Neural cell (in vitro differentiated cells): ENCODE results near the gene TTC8. TPM values are rescaled to one million over a fixed set of nuclear protein-coding genes. Genes with fewer than 3 reads are reported as not detected.
"Not testable (repeated sequence)": the region's sequence is repeated elsewhere in the genome, so short reads cannot be mapped to it uniquely, and the experiment has no call there.

Experiments used
- H2AFZ ChIP-seq: fragments of 200-600, 300-800 bp; sonication (generic), shearing (Covaris generic); 2 replicates; pipeline ENCODE4 v1.6.0; 2014; ENCODE audit warnings: low read depth, mild to moderate bottlenecking, antibody characterized with exemption, low read length, moderate library complexity
- H3F3A ChIP-seq: fragments of 200-600 bp; shearing (Covaris generic); 2 replicates; pipeline ENCODE4 v1.6.1; 2016; ENCODE audit warnings: mild to moderate bottlenecking, moderate library complexity, mixed read lengths, antibody characterized with exemption, low read length; ENCODE audit not compliant: insufficient read depth, poor library complexity, severe bottlenecking
- H3K27ac ChIP-seq: fragments of 200-600, 300-800 bp; sonication (generic), shearing (Covaris generic); 2 replicates; pipeline ENCODE4 v1.5.1; 2014; ENCODE audit warnings: mild to moderate bottlenecking, low read length, moderate library complexity
- H3K27me3 ChIP-seq: fragments of 300-800, 200-600 bp; sonication (generic), shearing (Covaris generic); 2 replicates; pipeline ENCODE4 v1.6.0; 2014; ENCODE audit warnings: mild to moderate bottlenecking, low read depth, low read length, moderate library complexity; ENCODE audit not compliant: insufficient read depth
- H3K36me3 ChIP-seq: fragments of 300-800, 200-600 bp; sonication (generic), shearing (Covaris generic); 2 replicates; pipeline ENCODE4 v1.5.1; 2014; ENCODE audit warnings: mild to moderate bottlenecking, antibody characterized with exemption, low read length, moderate library complexity; ENCODE audit not compliant: insufficient read depth
- H3K4me2 ChIP-seq: fragments of 300-800, 200-600 bp; sonication (generic), shearing (Covaris generic); 2 replicates; pipeline ENCODE4 v1.6.0; 2014; ENCODE audit warnings: mild to moderate bottlenecking, low read length
- H3K4me3 ChIP-seq: fragments of 300-800, 200-600 bp; sonication (generic), shearing (Covaris generic); 2 replicates; pipeline ENCODE4 v1.5.1; 2014; ENCODE audit warnings: mild to moderate bottlenecking, low read length, moderate library complexity
- H3K79me2 ChIP-seq: fragments of 200-600 bp; shearing (Covaris generic); replicated peaks from 2 replicates; pipeline ENCODE4 v1.6.0; 2014; ENCODE audit warnings: mild to moderate bottlenecking, low read length, moderate library complexity; ENCODE audit not compliant: insufficient read depth
- H3K9ac ChIP-seq: fragments of 300-800, 200-600 bp; sonication (generic), shearing (Covaris generic); 2 replicates; pipeline ENCODE4 v1.6.1; 2016; ENCODE audit warnings: mild to moderate bottlenecking, low read length, mixed read lengths
- H3K9me2 ChIP-seq: fragments of 200-600 bp; shearing (Covaris generic); 2 replicates; pipeline ENCODE4 v1.6.1; 2016; ENCODE audit warnings: mild to moderate bottlenecking, low read length, mixed read lengths; ENCODE audit not compliant: insufficient read depth
- H3K9me3 ChIP-seq: fragments of 200-600, 300-800 bp; sonication (generic), shearing (Covaris generic); 2 replicates; pipeline ENCODE4 v1.6.1; 2016; ENCODE audit warnings: mild to moderate bottlenecking, mixed run types, low read length, moderate library complexity, mixed read lengths
- H4K20me1 ChIP-seq: fragments of 200-600 bp; shearing (Covaris generic); 2 replicates; pipeline ENCODE4 v1.6.1; 2016; ENCODE audit warnings: mild to moderate bottlenecking, mixed run types; ENCODE audit not compliant: insufficient read depth
- EP300 ChIP-seq: fragments of 450-650 bp; conservative IDR thresholded peaks from 2 replicates; pipeline ENCODE4 v1.6.1; 2014; ENCODE audit warnings: antibody characterized with exemption, mild to moderate bottlenecking, moderate library complexity; ENCODE audit not compliant: poor library complexity, severe bottlenecking
- EZH2 ChIP-seq: fragments of 200-600, 300-800 bp; shearing (Covaris generic), sonication (generic); IDR thresholded peaks from 2 replicates; pipeline ENCODE4 v1.6.1; 2014; ENCODE audit warnings: antibody characterized with exemption, low read length, borderline replicate concordance, mild to moderate bottlenecking; ENCODE audit not compliant: insufficient read depth, poor library complexity, severe bottlenecking
- MXI1 ChIP-seq: fragments of 450-650 bp; conservative IDR thresholded peaks from 2 replicates; pipeline ENCODE4 v1.6.1; 2014; ENCODE audit warnings: antibody characterized with exemption, mild to moderate bottlenecking; ENCODE audit not compliant: poor library complexity, severe bottlenecking
- POLR2AphosphoS5 ChIP-seq: IDR thresholded peaks from 2 replicates; pipeline ENCODE4 v1.6.1; 2012
- RAD21 ChIP-seq: fragments of 450-650 bp; conservative IDR thresholded peaks from 2 replicates; pipeline ENCODE4 v1.6.1; 2014; ENCODE audit warnings: antibody characterized with exemption, mild to moderate bottlenecking, moderate library complexity
- SMC3 ChIP-seq: fragments of 450-650 bp; conservative IDR thresholded peaks from 2 replicates; pipeline ENCODE4 v1.6.1; 2014; ENCODE audit warnings: antibody characterized with exemption, mild to moderate bottlenecking, moderate library complexity; ENCODE audit not compliant: poor library complexity
- TAF1 ChIP-seq: IDR thresholded peaks from 2 replicates; pipeline ENCODE4 v1.6.1; 2012; ENCODE audit warnings: low read depth
- polyA plus RNA-seq: library from polyadenylated mRNA; depleted of rRNA; stranded (reverse); fragments of >200 nt; gene quantifications from 2 replicates; pipeline ENCODE4 v1.2.3, GENCODE V29; 2014
- TF ChIP-seq, protein P1 (sequence below): fragments of 450-650 bp; IDR thresholded peaks from 2 replicates; pipeline ENCODE4 v1.5.1; 2014; ENCODE audit warnings: antibody characterized with exemption, mild to moderate bottlenecking, moderate library complexity; ENCODE audit not compliant: poor library complexity, severe bottlenecking
- TF ChIP-seq, protein P2 (sequence below): IDR thresholded peaks from 2 replicates; pipeline ENCODE4 v1.6.1; 2012; ENCODE audit warnings: borderline replicate concordance

Gene TTC8
- polyA plus RNA-seq, 1 donor from 2014 or later: 28.1 TPM

DNA sequence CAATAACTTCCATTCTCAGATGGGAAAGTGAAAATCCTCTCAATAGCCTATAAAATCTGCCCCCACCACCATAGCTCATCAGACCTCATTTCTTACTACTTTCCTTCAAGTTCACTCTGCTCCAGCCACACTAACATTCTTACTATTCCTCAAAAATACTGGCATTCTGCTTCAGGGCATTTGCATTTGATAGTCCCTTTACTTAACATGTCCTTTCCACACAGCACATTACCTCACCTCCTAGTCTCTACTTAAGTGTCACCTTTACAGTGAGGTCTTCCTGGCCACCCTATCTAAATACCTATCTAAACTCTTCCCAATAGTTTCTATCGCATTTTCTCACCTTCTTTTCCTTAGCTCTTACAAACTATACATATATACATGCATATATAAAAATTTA is 38.5 kb upstream of the TTC8 start:
- Histone ChIP-seq H3K27me3 (peaks cover 5% of the 10 kb centered on the region), H3K27ac (no peak overlapping the region), H3K9me3 (no peaks in the 10 kb centered on the region), H3K4me2 (no peak overlapping the region), H3K79me2 (peaks cover 69% of the 10 kb centered on the region), H3F3A (no peaks in the 10 kb centered on the region), H2AFZ (no peak overlapping the region), H3K9ac (no peak overlapping the region), H3K4me3 (no peak overlapping the region), H4K20me1 (no peaks in the 10 kb centered on the region), H3K36me3 (no peaks in the 10 kb centered on the region), H3K9me2 (no peaks in the 10 kb centered on the region)
- no peak for TF ChIP-seq MXI1
- no peak for TF ChIP-seq TAF1
- TF ChIP-seq, protein P1, sequence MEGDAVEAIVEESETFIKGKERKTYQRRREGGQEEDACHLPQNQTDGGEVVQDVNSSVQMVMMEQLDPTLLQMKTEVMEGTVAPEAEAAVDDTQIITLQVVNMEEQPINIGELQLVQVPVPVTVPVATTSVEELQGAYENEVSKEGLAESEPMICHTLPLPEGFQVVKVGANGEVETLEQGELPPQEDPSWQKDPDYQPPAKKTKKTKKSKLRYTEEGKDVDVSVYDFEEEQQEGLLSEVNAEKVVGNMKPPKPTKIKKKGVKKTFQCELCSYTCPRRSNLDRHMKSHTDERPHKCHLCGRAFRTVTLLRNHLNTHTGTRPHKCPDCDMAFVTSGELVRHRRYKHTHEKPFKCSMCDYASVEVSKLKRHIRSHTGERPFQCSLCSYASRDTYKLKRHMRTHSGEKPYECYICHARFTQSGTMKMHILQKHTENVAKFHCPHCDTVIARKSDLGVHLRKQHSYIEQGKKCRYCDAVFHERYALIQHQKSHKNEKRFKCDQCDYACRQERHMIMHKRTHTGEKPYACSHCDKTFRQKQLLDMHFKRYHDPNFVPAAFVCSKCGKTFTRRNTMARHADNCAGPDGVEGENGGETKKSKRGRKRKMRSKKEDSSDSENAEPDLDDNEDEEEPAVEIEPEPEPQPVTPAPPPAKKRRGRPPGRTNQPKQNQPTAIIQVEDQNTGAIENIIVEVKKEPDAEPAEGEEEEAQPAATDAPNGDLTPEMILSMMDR: no peak
- no peak for TF ChIP-seq EZH2
- TF ChIP-seq, protein P2, sequence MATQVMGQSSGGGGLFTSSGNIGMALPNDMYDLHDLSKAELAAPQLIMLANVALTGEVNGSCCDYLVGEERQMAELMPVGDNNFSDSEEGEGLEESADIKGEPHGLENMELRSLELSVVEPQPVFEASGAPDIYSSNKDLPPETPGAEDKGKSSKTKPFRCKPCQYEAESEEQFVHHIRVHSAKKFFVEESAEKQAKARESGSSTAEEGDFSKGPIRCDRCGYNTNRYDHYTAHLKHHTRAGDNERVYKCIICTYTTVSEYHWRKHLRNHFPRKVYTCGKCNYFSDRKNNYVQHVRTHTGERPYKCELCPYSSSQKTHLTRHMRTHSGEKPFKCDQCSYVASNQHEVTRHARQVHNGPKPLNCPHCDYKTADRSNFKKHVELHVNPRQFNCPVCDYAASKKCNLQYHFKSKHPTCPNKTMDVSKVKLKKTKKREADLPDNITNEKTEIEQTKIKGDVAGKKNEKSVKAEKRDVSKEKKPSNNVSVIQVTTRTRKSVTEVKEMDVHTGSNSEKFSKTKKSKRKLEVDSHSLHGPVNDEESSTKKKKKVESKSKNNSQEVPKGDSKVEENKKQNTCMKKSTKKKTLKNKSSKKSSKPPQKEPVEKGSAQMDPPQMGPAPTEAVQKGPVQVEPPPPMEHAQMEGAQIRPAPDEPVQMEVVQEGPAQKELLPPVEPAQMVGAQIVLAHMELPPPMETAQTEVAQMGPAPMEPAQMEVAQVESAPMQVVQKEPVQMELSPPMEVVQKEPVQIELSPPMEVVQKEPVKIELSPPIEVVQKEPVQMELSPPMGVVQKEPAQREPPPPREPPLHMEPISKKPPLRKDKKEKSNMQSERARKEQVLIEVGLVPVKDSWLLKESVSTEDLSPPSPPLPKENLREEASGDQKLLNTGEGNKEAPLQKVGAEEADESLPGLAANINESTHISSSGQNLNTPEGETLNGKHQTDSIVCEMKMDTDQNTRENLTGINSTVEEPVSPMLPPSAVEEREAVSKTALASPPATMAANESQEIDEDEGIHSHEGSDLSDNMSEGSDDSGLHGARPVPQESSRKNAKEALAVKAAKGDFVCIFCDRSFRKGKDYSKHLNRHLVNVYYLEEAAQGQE: no peak
- TF ChIP-seq POLR2AphosphoS5: no peak
- TF ChIP-seq EP300: no peak
- no peak for TF ChIP-seq SMC3
- no peak for TF ChIP-seq RAD21

DNA sequence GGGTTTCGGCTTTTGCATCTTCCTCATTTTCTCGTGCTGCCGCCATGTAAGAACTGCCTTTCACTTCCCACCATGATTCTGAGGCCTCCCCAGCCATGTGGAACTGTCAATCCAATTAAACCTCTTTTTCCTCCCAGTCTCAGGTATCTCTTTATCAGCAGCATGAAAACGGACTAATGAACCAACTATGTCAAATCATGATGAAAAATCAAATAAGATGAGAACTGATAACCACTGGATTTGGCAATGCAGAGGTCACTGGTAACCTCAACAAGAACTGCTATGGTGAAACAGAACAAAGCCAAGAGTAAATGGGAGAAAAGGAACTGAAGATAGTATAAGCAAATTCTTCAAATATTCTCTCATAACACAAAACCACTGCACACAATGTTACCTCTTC is 37.7 kb upstream of the TTC8 start:
- no peak overlapping the region for H3K9ac ChIP-seq
- no peaks in the 10 kb centered on the region for H3K9me2 ChIP-seq
- TF ChIP-seq EZH2: no peak
- TF ChIP-seq, protein P1: no peak
- no peak for TF ChIP-seq SMC3
- TF ChIP-seq, protein P2: no peak
- no peaks in the 10 kb centered on the region for H3F3A ChIP-seq
- H3K27me3 ChIP-seq: peaks cover 11% of the 10 kb centered on the region
- H3K4me2 ChIP-seq: no peak overlapping the region
- no peaks in the 10 kb centered on the region for H3K36me3 ChIP-seq
- no peaks in the 10 kb centered on the region for H4K20me1 ChIP-seq
- no peak overlapping the region for H2AFZ ChIP-seq
- H3K79me2 ChIP-seq: peaks cover 77% of the 10 kb centered on the region
- no peak overlapping the region for H3K4me3 ChIP-seq
- no peak overlapping the region for H3K27ac ChIP-seq
- H3K9me3 ChIP-seq: no peaks in the 10 kb centered on the region

DNA sequence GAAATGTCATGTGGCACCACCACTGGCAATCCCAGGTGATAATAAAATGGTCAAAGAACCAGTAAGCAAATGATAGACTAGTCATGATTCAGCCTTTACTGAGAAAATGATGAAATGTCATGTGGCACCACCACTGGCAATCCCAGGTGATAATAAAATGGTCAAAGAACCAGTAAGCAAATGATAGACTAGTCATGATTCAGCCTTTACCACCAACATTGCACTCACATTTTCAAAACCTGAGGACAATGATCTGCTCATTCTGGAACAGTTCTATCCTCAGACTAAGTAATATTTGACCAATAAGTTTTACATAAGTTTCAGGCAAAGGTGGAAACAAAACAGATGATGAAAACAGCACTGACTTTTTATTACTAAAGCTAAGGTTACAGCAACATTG is 34.9 kb upstream of the TTC8 start:
- Histone ChIP-seq H3K27me3 (peaks cover 16% of the 10 kb centered on the region), H3K4me3 (peak overlapping the region; percentile 87), H3K79me2 (peaks cover 68% of the 10 kb centered on the region), H3K4me2 (peak overlapping the region; percentile 81)
- H4K20me1 ChIP-seq, H2AFZ ChIP-seq, H3K9ac ChIP-seq, H3K9me2 ChIP-seq, H3K27ac ChIP-seq, H3K9me3 ChIP-seq, H3K36me3 ChIP-seq, H3F3A ChIP-seq: not testable (repeated sequence)
